ENCODE data around the gene GPR152.
"Not testable (repeated sequence)": the region's sequence is repeated elsewhere in the genome, so short reads cannot be mapped to it uniquely, and the experiment has no call there.

GPR152 gene

GRCh38 chr11:67433536-67434394, 18.8 kb downstream of the GPR152 start:
- Histone ChIP-seq H3K4me1 (ENCODE audit: control insufficient read depth, low read depth, low read length) (no peaks in the 10 kb centered on the region), H3K27ac (ENCODE audit: low read length) (no peak overlapping the region), H3K27me3 (ENCODE audit: control insufficient read depth, insufficient read depth, low read length) (no peaks in the 10 kb centered on the region), H3K9ac (ENCODE audit: low read length) (no peak overlapping the region), H3K36me3 (ENCODE audit: control insufficient read depth, low read depth, low read length) (peaks cover 24% of the 10 kb centered on the region), H3K4me3 (ENCODE audit: low read length) (no peak overlapping the region), H3K9me3 (ENCODE audit: control insufficient read depth, low read depth, low read length) (no peaks in the 10 kb centered on the region)

- H3K4me1 ChIP-seq (ENCODE audit: control insufficient read depth, low read depth, low read length) = no peaks in the 10 kb centered on the region
- no peak overlapping the region for H3K4me3 ChIP-seq (ENCODE audit: low read length)
- peaks cover 22% of the 10 kb centered on the region for H3K36me3 ChIP-seq (ENCODE audit: control insufficient read depth, low read depth, low read length)
- no peak overlapping the region for H3K9ac ChIP-seq (ENCODE audit: low read length)
- no peaks in the 10 kb centered on the region for H3K9me3 ChIP-seq (ENCODE audit: control insufficient read depth, low read depth, low read length)
- H3K27ac ChIP-seq (ENCODE audit: low read length) = no peak overlapping the region
- H3K27me3 ChIP-seq (ENCODE audit: control insufficient read depth, insufficient read depth, low read length) = no peaks in the 10 kb centered on the region
These were observed 19.7 kb downstream of the GPR152 start for GRCh38 chr11:67432655-67433349.

GRCh38 chr11:67431346-67432249, 20.9 kb downstream of the GPR152 start:
- Histone ChIP-seq H3K4me1 (ENCODE audit: control insufficient read depth, low read depth, low read length) (no peaks in the 10 kb centered on the region), H3K9me3 (ENCODE audit: control insufficient read depth, low read depth, low read length) (no peaks in the 10 kb centered on the region), H3K9ac (ENCODE audit: low read length) (no peak overlapping the region), H3K27ac (ENCODE audit: low read length) (no peak overlapping the region), H3K4me3 (ENCODE audit: low read length) (no peak overlapping the region), H3K27me3 (ENCODE audit: control insufficient read depth, insufficient read depth, low read length) (no peaks in the 10 kb centered on the region), H3K36me3 (ENCODE audit: control insufficient read depth, low read depth, low read length) (peaks cover 19% of the 10 kb centered on the region)

- Histone ChIP-seq H3K4me1 (ENCODE audit: control insufficient read depth, low read depth, low read length) (no peaks in the 10 kb centered on the region), H3K36me3 (ENCODE audit: control insufficient read depth, low read depth, low read length) (peaks cover 19% of the 10 kb centered on the region), H3K9me3 (ENCODE audit: control insufficient read depth, low read depth, low read length) (no peaks in the 10 kb centered on the region), H3K27ac (ENCODE audit: low read length) (no peak overlapping the region), H3K4me3 (ENCODE audit: low read length) (peak overlapping the region; percentile 92), H3K27me3 (ENCODE audit: control insufficient read depth, insufficient read depth, low read length) (no peaks in the 10 kb centered on the region), H3K9ac (ENCODE audit: low read length) (no peak overlapping the region)
These were observed 22.8 kb downstream of the GPR152 start for GRCh38 chr11:67429722-67430121.

- no peaks in the 10 kb centered on the region for H3K27me3 ChIP-seq (ENCODE audit: control insufficient read depth, insufficient read depth, low read length)
- H3K9me3 ChIP-seq (ENCODE audit: control insufficient read depth, low read depth, low read length) = no peaks in the 10 kb centered on the region
- no peak overlapping the region for H3K27ac ChIP-seq (ENCODE audit: low read length)
- peaks cover 13% of the 10 kb centered on the region for H3K36me3 ChIP-seq (ENCODE audit: control insufficient read depth, low read depth, low read length)
- peak overlapping the region; percentile 80 for H3K9ac ChIP-seq (ENCODE audit: low read length)
- H3K4me1 ChIP-seq (ENCODE audit: control insufficient read depth, low read depth, low read length) = no peaks in the 10 kb centered on the region
- H3K4me3 ChIP-seq (ENCODE audit: low read length) = peak overlapping the region; percentile 92
These were observed 23.4 kb downstream of the GPR152 start for GRCh38 chr11:67429038-67429668.

- Histone ChIP-seq H3K4me3 (ENCODE audit: low read length) (peak within 1 kb of the TSS; percentile 92), H3K27ac (ENCODE audit: low read length) (no peak within 1 kb of the TSS), H3K36me3 (ENCODE audit: control insufficient read depth, low read depth, low read length) (peaks cover 7% of the 10 kb centered on the region), H3K4me1 (ENCODE audit: control insufficient read depth, low read depth, low read length) (no peaks in the 10 kb centered on the region), H3K9ac (ENCODE audit: low read length) (peak within 1 kb of the TSS; percentile 80), H3K9me3 (ENCODE audit: control insufficient read depth, low read depth, low read length) (no peaks in the 10 kb centered on the region), H3K27me3 (ENCODE audit: control insufficient read depth, insufficient read depth, low read length) (no peaks in the 10 kb centered on the region)
These were observed 24.2 kb downstream of the GPR152 start, which contains the start of gene RPS6KB2 for GRCh38 chr11:67428052-67429001. TSS of gene RPS6KB2 (plus strand) at chr11:67428494. CDS start at chr11:67428546, 52 bp downstream.

- not testable (repeated sequence) for H3K36me3 ChIP-seq (ENCODE audit: control insufficient read depth, low read depth, low read length); H3K9me3 ChIP-seq (ENCODE audit: control insufficient read depth, low read depth, low read length); H3K27me3 ChIP-seq (ENCODE audit: control insufficient read depth, insufficient read depth, low read length); H3K27ac ChIP-seq (ENCODE audit: low read length); H3K4me1 ChIP-seq (ENCODE audit: control insufficient read depth, low read depth, low read length)
- Histone ChIP-seq H3K4me3 (ENCODE audit: low read length) (peak overlapping the region; percentile 92), H3K9ac (ENCODE audit: low read length) (peak overlapping the region; percentile 65)
These were observed 25.1 kb downstream of the GPR152 start for GRCh38 chr11:67427364-67427859.

- H3K27ac ChIP-seq (ENCODE audit: low read length) = no peak overlapping the region
- no peaks in the 10 kb centered on the region for H3K36me3 ChIP-seq (ENCODE audit: control insufficient read depth, low read depth, low read length)
- no peak overlapping the region for H3K4me3 ChIP-seq (ENCODE audit: low read length)
- H3K9me3 ChIP-seq (ENCODE audit: control insufficient read depth, low read depth, low read length) = no peaks in the 10 kb centered on the region
- H3K9ac ChIP-seq (ENCODE audit: low read length) = no peak overlapping the region
- H3K4me1 ChIP-seq (ENCODE audit: control insufficient read depth, low read depth, low read length) = no peaks in the 10 kb centered on the region
- H3K27me3 ChIP-seq (ENCODE audit: control insufficient read depth, insufficient read depth, low read length) = peaks cover 9% of the 10 kb centered on the region
These were observed 28.5 kb downstream of the GPR152 start for GRCh38 chr11:67423891-67424613.

- H3K36me3 ChIP-seq (ENCODE audit: control insufficient read depth, low read depth, low read length) = no peaks in the 10 kb centered on the region
- peaks cover 9% of the 10 kb centered on the region for H3K27me3 ChIP-seq (ENCODE audit: control insufficient read depth, insufficient read depth, low read length)
- no peak overlapping the region for H3K4me3 ChIP-seq (ENCODE audit: low read length)
- H3K27ac ChIP-seq (ENCODE audit: low read length) = no peak overlapping the region
- H3K4me1 ChIP-seq (ENCODE audit: control insufficient read depth, low read depth, low read length) = no peaks in the 10 kb centered on the region
- no peak overlapping the region for H3K9ac ChIP-seq (ENCODE audit: low read length)
- no peaks in the 10 kb centered on the region for H3K9me3 ChIP-seq (ENCODE audit: control insufficient read depth, low read depth, low read length)
These were observed 29.1 kb downstream of the GPR152 start for GRCh38 chr11:67423466-67423865.

GRCh38 chr11:67422891-67423290, 29.6 kb downstream of the GPR152 start:
- H3K9me3 ChIP-seq (ENCODE audit: control insufficient read depth, low read depth, low read length) = no peaks in the 10 kb centered on the region
- no peaks in the 10 kb centered on the region for H3K36me3 ChIP-seq (ENCODE audit: control insufficient read depth, low read depth, low read length)
- no peaks in the 10 kb centered on the region for H3K4me1 ChIP-seq (ENCODE audit: control insufficient read depth, low read depth, low read length)
- peaks cover 9% of the 10 kb centered on the region for H3K27me3 ChIP-seq (ENCODE audit: control insufficient read depth, insufficient read depth, low read length)
- H3K4me3 ChIP-seq (ENCODE audit: low read length) = no peak overlapping the region
- no peak overlapping the region for H3K9ac ChIP-seq (ENCODE audit: low read length)
- H3K27ac ChIP-seq (ENCODE audit: low read length) = no peak overlapping the region
